Lung (tissue), 12 donors: ENCODE data around the gene CLDND2. TPM values are rescaled to one million over a fixed set of nuclear protein-coding genes. Genes with fewer than 3 reads are reported as not detected.

Experiments used
- ATAC-seq: fragments of 200-7000 bp; cut with Tn5 transposase; one replicate; pipeline ENCODE4 v1.9.1; 2020; ENCODE audit warnings: moderate number of reproducible peaks; ENCODE audit not compliant: insufficient read depth, low FRiP score
- DNase-seq, 3 donors: peaks; one replicate each; pipeline ENCODE4 v3.0.0-alpha.2; 2013 to 2017
- H3K27ac ChIP-seq, 2 donors: one replicate each; pipeline ENCODE4 v1.5.1; 2013; ENCODE audit warnings: mild to moderate bottlenecking in 2 of 2, moderate library complexity in 2 of 2, control low read depth in 1 of 2, inconsistent platforms in 1 of 2, low read depth in 1 of 2, low read length in 1 of 2
- H3K27me3 ChIP-seq, 3 donors: one replicate each; pipeline ENCODE4 v1.5.1; 2013; ENCODE audit warnings: low read length in 2 of 3; ENCODE audit not compliant: control insufficient read depth in 3 of 3, insufficient read depth in 3 of 3
- H3K36me3 ChIP-seq, 4 donors: one replicate each; pipeline ENCODE4 v1.5.1; 2013; ENCODE audit warnings: low read length in 4 of 4, mild to moderate bottlenecking in 1 of 4, moderate library complexity in 1 of 4; ENCODE audit not compliant: control insufficient read depth in 4 of 4, insufficient read depth in 4 of 4
- H3K4me1 ChIP-seq, 5 donors: one replicate each; pipeline ENCODE4 v1.5.1; 2013; ENCODE audit warnings: low read length in 5 of 5, mild to moderate bottlenecking in 2 of 5, moderate library complexity in 1 of 5; ENCODE audit not compliant: control insufficient read depth in 5 of 5, insufficient read depth in 5 of 5
- H3K4me3 ChIP-seq: one replicate; pipeline ENCODE4 v1.5.1; 2013; ENCODE audit warnings: mild to moderate bottlenecking, control low read depth, moderate library complexity
- H3K9ac ChIP-seq, 2 donors: one replicate each; pipeline ENCODE4 v1.5.1; 2013; ENCODE audit warnings: low read length in 2 of 2, control low read depth in 1 of 2; ENCODE audit not compliant: insufficient read depth in 1 of 2
- H3K9me3 ChIP-seq, 4 donors: one replicate each; pipeline ENCODE4 v1.5.1; 2013; ENCODE audit warnings: low read length in 3 of 4, mild to moderate bottlenecking in 1 of 4, moderate library complexity in 1 of 4; ENCODE audit not compliant: control insufficient read depth in 4 of 4, insufficient read depth in 3 of 4
- CTCF ChIP-seq: IDR thresholded peaks from 2 replicates; pipeline ENCODE4 v1.5.1; 2012; ENCODE audit warnings: mild to moderate bottlenecking; ENCODE audit errors: control extremely low read depth, extremely low read depth
- WGBS, 2 donors: extraction: QIAGEN DNeasy Blood & Tissue Kit; methylation state at CpG; one replicate each; pipeline ENCODE4 v1.1.7; 2013; 5-methylcytosine and 5-hydroxymethylcytosine counted together
- polyA plus RNA-seq, 2 donors: library from polyadenylated mRNA; stranded (reverse); fragments of 200-250 nt; gene quantifications; one replicate each; pipeline ENCODE4 v1.2.1, GENCODE V29; 2013
- total RNA-seq, 2 donors: library from RNA; depleted of rRNA in 1 of 2; stranded (reverse); fragments of >200 nt in 1 of 2; gene quantifications; one replicate each; pipeline ENCODE4 v1.2.1, GENCODE V29; 2014 to 2021
- donor health status: control.
- donor health status: control.
- donor health status: Bipolar disorder and iron deficiency.
- donor health status: healthy.
- donor health status: DM: yes; HTN: yes; CAD: no.

The CLDND2 gene
- total and polyA plus RNA-seq, 4 donors = 0.45 to 0.92 (median 0.66) TPM; not detected in 1

DNA sequence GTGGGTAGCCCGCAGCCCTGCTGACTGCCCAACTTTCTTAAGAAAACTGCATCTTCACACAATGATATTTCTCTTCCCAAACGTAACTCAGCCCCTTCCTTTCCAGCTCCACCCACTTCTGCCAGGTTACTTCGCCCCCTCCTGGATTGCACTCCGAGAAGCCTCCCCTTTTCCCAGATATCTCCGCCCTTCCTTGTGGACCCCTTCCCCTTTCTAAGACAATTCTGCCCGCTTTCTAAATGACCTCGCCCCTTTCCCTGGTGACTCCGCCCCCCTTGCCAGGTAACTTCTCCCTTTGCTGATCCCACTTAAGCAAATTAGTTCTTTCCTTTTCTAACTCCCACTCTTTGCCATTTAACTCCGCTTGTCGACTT, 29.5 kb downstream of the CLDND2 start:
- Histone ChIP-seq H3K4me1 (peaks cover 0 to 5% (median 0%) of the 10 kb centered on the region in 5 donors), H3K27ac (peak overlapping the region in 1 of 2 donors; percentile 59), H3K9ac (no peak overlapping the region), H3K27me3 (peaks cover 0 to 4% (median 2%) of the 10 kb centered on the region in 3 donors), H3K4me3 (peak overlapping the region; percentile 47), H3K36me3 (no peaks in the 10 kb centered on the region), H3K9me3 (no peaks in the 10 kb centered on the region)
- ATAC-seq (no peak), DNase-seq (no peak)
- WGBS, 2 donors = 0 to 1% methylated on average over 10 of the region's 10 CpGs
- no peak for TF ChIP-seq CTCF

DNA sequence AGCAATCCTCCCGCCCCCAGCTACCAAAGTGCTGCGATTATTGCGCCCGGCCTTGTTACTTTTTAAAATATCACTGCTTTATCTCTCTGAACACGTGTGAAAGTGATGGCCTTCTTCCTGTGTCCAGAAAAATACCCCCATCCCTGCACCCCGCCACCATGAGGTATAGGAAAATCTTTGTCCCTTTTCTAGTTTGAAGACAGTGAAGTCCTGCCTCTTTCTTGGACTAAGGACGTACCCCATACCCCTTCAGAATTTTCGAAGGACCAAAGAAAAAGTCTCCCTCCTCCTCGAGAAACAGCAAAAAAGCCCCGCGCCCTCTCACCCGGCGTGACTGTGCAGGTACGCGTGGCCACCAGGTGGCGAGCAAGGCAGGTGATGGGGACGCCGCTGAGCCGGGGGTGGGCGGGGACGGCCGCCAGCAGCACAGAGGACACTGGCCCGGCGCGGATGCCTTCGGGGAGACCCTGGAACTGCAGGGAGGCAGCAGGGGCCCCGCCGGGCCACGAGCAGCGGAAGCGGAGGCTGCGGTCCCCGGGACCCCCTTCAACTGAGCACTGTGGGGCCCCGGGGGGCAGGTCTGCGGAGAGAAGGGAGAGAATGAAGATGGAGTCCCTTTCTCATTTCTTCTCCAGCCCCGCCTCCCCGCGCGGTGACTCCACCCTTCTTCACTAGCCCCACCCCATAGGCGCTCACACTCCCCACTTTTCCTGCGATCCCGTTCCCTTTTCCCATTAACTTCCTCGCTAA, 30.1 kb downstream of the CLDND2 start:
- peak; percentile 65 for ATAC-seq
- no peaks in the 10 kb centered on the region for H3K9me3 ChIP-seq
- H3K27me3 ChIP-seq = peaks cover 0 to 4% (median 2%) of the 10 kb centered on the region in 3 donors
- H3K9ac ChIP-seq = no peak overlapping the region
- 3% methylated on average over 36 to 43 of the region's 43 CpGs for WGBS, 2 donors
- H3K36me3 ChIP-seq = no peaks in the 10 kb centered on the region
- peaks cover 0 to 5% (median 0%) of the 10 kb centered on the region in 5 donors for H3K4me1 ChIP-seq
- peak overlapping the region; percentile 47 for H3K4me3 ChIP-seq
- peak; percentile 76 to 82 (median 82) for DNase-seq
- peak overlapping the region in 1 of 2 donors; percentile 59 for H3K27ac ChIP-seq
- peak; percentile 76 for TF ChIP-seq CTCF

- no peaks in the 10 kb centered on the region for H3K36me3 ChIP-seq
- 84 to 92% methylated on average over 19 of the region's 19 CpGs for WGBS, 2 donors
- DNase-seq (no peak), ATAC-seq (no peak)
- no peak overlapping the region for H3K9ac ChIP-seq
- no peak overlapping the region for H3K27ac ChIP-seq
- TF ChIP-seq CTCF = no peak
- peaks cover 0 to 5% (median 0%) of the 10 kb centered on the region in 5 donors for H3K4me1 ChIP-seq
- H3K9me3 ChIP-seq = no peaks in the 10 kb centered on the region
- no peak overlapping the region for H3K4me3 ChIP-seq
- peaks cover 0 to 4% (median 2%) of the 10 kb centered on the region in 3 donors for H3K27me3 ChIP-seq
These were observed 30.8 kb downstream of the CLDND2 start for GRCh38 chr19:51337861-51338562.
